Stimulated activated CD8-positive, alpha-beta memory T cell treated with anti-CD3 and anti-CD28 coated beads, Interleukin-7, amount 100 ng/mL, for 48 hours (primary cell): ENCODE measurements around the gene U2AF1.
"Not testable (repeated sequence)": the region's sequence is repeated elsewhere in the genome, so short reads cannot be mapped to it uniquely, and the experiment has no call there.

Experiments
- DNase-seq, 2 donors: peaks; one replicate each; pipeline ENCODE4 v3.0.0-alpha.2; 2020; ENCODE audit warnings: low read depth in 1 of 2; ENCODE audit errors: extremely low read depth in 1 of 2

The U2AF1 gene, protein sequence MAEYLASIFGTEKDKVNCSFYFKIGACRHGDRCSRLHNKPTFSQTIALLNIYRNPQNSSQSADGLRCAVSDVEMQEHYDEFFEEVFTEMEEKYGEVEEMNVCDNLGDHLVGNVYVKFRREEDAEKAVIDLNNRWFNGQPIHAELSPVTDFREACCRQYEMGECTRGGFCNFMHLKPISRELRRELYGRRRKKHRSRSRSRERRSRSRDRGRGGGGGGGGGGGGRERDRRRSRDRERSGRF

DNA sequence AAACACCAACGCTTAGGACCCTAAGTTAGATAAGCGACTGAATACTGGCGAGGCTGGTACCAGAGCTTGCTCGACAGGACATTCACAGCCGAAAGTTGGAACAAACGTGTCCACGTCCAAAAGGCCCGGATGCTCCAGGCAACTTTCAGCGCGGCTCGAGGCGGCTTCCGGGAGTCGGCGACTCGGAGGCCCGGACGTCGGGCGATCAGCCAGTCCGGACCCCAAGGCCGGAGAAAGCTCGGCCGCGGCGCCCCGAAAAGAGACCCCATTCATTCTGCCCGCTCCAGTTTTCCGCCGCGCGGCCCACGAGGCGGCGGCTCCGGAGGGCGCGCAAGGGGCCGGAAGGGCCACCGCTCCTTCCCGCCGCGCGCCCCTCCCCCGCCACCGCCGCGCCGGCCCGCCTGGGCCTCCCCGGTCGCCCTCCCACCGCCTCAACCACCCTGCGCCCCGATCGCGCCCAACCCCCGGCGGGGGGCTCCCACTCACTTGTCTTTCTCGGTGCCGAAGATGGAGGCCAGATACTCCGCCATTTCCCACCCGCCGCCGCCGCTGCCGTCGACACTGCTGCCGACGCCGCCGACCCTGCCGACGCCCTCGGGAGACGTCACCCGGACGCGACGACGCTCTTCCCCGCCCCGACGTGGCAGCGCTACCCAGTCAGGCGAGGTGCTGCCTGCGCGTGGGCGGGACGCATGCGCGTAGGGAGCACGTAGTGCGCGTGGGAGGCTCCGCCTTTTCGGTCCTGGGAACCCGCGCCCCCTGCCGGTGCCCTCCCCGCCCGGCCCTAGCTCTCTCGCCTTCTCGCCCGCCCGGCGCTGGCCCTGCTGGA is at the start of gene U2AF1:
Gene U2AF1 (minus strand): TSS at position 606 of the 829 bp plus-strand sequence. CDS start 76 bp downstream, at position 530.
- peak in 1 of 2 donors; percentile 54 for DNase-seq

DNA sequence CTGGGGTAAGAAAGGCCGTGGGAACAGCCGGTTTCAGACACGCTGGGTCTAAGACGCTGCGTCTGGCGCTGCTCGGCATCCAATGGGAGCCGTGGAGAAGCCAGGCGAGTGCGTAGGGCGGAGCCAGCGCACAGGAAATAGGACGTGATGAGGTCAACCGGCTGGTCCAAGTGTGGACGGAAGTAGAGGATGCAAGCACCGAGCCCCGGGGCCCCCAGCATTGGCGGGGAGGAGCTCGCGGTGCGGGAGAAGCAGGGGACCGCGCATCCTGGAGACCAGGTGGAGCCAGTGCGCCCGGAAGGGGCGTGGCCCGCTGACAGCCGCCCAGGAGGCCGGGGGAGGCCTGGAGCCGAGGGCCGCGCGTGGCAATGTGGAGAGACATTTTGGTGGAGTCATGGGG is 46.2 kb upstream of the U2AF1 start:
- DNase-seq: not testable (repeated sequence)

DNA sequence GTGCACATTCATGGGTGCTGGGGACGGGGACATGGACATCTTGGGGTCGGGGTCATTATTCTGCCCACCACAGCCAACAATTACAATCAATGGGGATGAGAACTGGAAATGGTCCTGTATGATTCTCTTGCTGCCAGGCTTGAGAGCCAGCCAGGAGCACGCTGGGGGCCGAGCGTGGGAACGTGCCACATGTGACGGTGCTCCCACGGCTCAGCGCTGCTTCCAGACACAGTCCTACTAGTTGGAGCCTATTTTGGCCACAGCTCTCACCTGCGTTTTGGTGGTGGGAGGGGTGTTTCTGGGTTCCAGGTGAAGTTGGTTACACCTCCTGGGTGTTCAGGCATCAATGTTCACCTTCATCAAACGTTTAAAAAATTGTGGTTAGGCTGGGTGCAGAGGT is 42.0 kb upstream of the U2AF1 start:
- DNase-seq: not testable (repeated sequence)

DNA sequence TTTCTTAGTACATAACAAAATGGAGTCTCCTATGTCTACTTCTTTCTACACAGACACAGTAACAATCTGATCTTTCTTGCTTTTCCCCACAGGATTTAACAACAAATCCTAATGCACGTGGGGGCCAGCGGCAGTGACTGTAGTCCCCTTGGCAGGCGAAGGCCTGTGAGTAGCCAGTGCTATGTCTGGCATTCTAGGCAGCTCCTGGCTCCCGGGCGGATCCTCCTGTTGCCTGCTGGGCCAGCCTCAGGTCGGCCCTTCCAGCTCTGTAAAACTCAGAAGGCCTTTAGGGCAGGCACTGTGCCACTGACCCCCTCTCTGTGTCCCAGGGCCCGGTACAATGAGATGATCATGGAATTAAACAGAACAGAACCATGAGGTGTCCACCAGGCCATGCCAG is 40.6 kb upstream of the U2AF1 start:
- DNase-seq: not testable (repeated sequence)

DNA sequence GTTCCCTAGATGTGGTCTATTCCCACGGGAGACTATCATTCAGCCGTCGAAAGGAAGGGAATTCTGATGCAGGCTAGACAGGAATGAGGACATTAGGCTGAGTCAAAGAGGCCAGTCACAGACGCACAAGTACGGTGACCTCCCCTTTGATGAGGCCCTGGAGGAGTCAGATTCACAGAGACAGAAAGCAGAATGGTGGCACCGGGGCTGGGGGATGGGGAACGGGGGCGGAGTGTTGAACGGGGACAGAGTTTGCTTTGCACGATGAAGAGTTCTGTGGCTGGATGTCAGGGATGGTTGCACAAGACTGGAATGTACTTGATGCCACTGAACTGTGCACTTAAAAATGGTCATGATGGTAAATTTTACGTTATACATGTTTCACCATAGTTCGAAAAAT is 39.3 kb upstream of the U2AF1 start:
- DNase-seq: not testable (repeated sequence)

DNA sequence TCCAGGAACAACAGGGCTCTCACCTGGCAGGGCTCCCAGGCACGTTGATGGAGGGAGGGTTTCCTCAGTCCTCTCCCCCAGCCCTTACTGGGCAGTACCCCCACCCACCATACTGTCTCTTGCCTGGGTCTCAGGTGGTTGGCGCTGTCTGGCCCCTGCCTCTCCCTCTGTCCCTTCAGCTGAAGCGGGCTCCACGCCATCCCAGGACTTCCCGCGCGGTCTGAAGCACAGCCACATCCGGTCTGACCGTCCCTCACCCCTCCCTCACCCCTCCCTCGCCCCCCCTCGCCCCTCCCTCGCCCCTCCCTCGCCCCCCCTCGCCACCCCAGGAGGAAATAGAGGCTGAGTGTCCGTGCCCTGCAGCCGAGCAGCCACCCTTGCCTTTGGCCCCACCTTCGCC is 34.0 kb upstream of the U2AF1 start:
- DNase-seq: not testable (repeated sequence)

DNA sequence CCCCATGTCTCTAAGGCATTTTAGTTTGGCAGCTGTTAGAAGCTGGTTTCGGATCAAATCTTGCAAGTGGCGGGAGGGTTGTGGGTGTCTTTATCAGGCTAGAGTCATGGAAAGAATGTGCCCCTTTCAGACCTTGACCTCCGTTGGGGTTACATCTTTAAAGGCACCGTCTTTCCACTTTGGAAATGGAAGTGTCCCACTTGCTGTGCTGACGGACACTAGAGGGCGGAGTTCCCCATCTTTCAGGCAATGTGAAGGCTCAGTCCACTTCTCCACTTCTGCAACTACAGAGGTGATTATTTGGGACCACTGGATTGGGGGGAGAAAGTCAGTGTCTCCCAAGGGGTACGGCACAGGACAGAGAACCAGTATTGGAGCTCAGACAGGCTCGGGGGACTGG is 31.6 kb upstream of the U2AF1 start:
- not testable (repeated sequence) for DNase-seq

DNA sequence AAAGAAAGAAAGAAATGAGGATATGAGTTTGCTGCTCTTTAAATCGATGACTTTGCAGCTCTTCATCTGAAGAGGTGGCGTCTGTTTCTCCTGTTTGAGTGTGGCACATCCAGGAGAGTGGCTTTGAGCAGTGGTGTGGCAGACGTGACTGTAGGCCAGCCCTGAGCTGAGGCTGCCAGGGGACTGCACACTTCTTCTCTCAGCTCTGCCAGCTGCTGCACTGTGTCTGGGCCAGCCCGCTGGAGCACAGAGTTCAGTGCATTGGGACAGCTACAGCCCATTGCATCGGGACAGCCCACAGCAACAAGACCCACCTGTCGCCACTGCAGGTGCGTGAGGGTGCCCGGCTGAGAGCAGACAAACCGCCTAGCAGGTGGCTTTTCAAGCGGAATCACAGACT is 27.1 kb upstream of the U2AF1 start:
- DNase-seq: not testable (repeated sequence)

DNA sequence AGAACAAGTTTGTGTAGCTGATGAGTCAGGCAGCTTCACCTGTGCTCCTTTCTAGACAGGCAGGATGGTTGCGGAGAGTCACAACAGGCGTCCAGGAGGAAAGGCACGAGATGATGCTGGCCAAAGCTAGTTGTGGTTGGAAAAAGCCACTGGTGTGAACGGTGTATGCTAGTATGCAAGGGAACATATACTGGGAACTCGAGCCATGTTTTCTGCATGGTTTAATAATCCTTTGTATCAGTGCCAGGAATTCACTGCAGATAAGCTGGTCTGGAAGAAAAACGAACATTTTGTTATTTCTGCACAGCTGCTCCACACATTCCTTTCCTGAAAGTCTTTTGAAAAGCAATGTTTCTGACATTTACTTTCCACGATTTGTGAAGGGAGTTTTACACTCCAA is 22.7 kb upstream of the U2AF1 start:
- not testable (repeated sequence) for DNase-seq

DNA sequence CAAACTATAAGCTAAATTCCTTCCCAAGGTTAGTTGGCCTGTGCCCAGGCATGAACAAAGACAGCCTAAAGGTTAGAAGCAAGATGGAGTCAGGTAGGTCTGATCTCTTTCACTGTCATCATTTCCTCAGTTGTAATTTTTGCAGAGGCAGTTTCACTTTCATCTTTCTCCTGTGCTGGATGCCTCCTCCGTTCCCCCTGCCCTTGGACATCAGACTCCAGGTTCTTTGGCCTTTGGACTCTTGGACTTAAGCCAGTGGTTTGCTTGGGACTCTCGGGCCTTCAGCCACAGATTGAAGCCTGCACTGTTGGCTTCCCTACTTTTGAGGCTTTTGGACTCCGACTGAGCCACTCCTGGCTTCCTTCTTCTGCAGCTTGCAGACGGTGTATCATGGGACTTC is 8.6 kb upstream of the U2AF1 start:
- DNase-seq: not testable (repeated sequence)

DNA sequence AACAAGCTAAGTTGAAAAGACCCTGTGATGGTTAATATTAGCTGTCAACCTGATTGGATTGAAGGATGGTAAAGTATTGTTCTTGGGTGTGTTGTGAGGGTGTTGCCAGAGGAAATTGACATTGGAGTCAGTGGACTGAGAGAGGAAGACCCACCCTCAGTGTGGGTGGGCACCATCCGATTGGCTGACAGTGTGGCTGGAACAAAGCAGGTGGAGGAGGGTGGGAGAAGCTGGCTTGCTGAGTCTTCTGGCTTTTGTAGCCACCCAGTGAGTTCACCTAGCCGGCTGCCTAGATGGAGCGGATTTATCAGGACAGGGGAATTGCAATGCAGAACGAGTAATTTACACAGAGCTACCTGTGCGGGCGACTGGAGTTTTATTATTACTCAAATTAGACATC is 7.1 kb upstream of the U2AF1 start:
- DNase-seq: not testable (repeated sequence)

DNA sequence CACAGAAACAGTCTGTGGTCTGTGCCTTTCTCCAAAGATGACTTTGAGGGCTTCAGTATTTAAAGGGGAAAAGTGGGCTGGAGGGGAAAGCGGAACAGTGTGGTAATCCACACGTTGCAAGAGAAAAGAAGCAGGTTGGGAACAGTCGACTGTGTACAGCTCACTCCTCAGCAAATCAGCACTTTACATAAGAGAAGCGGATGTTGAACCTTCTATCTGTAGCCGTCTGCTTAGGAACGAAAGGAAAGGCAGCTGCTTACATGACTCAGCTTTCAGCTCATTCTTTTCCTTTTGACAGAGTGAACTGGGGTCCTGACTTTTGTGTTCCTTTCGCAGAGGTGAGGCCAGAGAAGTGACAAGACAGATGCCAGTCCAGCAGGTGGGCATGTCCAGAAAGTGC is 1.6 kb upstream of the U2AF1 start:
- not testable (repeated sequence) for DNase-seq

DNA sequence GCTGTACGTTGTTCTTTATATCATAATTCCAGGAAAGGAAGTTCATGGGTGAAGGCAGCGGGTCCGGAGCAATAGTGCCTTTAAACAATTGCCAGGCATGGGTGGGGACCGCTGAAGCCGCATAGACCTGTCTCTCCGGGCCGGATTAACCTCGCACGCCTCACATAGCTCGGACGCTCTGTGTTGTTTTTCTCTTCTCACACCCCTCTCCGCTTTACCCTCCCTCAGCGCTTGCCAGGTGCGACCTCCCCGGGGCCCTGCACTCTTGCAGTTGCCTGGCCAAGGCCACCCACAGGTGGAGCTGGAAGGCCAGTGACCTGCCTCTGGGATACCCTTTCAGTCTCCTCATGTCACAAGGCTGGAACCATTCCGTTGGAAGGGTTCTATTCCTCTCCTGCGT is 807 bp upstream of the U2AF1 start:
- DNase-seq: not testable (repeated sequence)

DNA sequence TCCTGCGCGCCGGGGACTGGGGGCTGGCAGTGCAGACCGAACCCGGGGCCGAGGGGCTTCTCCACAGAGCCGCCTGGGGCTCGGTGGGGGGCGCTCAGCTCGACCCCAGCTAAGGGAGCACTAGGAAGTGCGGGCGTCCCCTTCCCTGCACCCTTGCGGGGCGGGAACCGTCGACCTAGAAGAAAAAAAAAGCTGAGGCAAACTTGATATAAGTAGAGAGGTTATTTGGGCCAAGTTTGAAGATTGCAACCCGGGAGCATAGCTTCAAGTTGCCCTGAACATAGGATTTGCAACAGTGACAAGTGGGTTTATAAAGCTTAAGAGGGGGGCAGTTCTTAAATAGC is 396 bp upstream of the U2AF1 start:
- DNase-seq: not testable (repeated sequence)

DNA sequence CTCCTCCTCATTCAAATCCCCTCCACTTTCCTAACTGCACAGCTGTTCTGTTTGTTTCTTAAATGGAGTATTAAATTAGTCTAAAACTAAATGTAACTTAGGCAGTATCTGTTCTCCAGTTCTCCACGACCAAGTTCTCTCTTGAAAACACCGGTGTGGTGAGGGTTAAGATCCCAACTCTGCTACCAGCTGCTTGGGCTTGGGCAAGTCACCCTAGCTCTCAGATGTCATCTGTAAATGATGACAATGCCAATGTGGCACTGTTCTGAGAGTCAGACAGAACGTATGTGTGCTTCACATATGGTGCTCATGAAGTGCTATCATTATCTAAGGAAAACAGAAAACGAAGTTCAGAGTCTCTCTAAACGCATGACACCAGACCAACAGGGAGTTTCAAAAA is 2.7 kb downstream of the U2AF1 start:
- DNase-seq: not testable (repeated sequence)

DNA sequence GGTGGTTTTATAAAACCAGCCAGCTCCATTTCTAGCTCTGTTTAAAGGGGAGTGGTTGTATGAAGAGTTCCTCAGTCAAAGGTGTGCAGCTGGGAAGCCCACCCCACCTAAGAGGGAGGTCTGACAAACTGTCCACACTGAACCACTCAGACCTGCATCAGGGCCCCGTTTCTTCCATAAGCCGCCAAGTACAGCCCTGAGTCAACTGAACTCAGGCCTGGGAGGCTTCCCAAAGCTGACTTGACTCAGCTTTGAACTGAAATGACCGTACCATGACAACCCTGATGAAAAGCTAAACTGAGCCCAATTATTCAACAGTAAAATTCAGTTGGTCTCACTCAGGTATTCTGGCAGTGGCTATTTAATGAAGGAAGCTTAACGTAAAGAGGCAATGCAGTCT is 5.1 kb downstream of the U2AF1 start:
- not testable (repeated sequence) for DNase-seq

DNA sequence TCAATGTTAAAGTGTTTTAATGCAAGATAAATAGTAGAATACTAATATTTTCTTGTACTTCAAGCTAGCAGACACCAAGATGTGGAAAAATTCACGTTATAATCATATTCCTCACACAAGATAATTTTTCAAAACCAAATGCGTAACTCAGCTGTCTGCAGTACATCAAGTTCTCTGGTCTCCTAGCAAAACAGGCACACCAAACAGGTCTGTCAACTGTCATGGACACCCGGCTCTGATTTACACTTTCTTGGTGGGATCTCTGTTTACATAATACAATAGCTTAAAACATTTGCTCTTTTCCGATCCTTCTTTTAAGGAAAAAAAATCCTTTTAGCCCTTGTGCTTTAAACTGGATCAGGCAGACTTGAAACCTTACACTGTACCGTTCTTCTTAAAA is 5.7 kb downstream of the U2AF1 start:
- DNase-seq: not testable (repeated sequence)

DNA sequence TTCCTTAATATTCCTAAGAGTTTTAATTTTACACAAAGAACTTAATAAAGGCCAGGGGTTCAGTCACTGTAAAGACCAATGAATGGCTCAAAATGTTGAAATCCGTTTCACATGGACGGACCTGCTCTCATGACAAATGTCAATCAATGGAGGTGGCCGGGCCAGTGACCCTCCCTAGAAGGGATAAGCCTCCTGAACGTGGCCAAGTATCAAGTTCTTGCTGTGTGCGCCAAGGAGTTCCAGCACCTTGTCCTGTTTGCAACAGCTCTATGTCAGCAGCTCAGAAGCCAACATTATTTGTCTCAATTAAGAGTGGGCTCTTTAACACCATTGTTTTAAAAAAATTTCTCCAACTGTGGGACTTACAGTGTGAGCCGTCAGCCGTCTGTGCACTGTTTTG is 6.4 kb downstream of the U2AF1 start:
- DNase-seq: not testable (repeated sequence)

DNA sequence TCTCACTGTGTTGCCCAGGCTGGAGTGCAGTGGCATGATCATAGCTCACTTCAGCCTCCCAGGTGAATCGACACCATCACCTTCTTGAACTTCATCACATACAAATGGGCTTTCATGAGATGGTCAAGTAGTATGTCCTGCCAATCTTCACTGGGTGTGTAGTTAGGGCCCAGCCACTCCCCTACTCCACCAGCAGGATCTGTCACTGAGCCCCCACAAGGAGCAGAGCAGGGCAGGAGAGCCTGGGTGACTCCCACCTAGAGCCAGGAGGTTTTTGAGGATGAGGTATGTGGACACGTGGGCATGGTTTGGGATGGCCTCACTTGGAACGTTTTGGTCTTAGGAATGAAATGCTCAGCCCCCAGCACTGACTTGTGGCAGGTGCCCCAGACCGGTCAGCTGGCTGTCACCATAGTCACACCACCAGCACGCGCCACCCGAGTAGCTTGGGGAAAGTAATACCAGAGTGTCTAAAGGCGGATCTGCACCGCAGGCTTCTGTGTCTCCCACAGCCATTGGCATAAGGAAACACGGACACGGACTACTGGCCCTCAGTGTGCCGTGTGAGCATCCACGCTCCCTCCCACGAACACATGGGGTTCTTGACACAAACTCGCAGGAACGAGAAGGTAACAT is 15.3 kb downstream of the U2AF1 start:
- DNase-seq: not testable (repeated sequence)

DNA sequence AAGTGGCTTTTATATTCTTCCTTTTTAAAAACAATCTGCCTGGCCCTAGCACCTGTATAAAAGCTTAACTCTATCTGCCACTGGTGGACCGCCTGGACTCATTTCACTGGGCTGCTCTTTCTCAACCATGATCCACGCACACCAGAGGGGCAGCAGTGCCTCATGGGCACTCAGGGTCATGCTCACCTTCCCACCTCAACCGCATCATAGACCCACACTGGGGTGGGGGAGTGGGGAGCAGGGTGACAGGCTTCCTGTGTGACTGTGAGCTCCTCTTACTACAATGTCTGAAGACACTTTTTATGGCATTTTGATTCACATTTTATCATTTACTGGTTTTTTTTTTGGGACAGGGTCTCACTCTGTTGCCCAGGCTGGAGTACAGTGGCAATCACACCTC is 16.4 kb downstream of the U2AF1 start:
- not testable (repeated sequence) for DNase-seq

DNA sequence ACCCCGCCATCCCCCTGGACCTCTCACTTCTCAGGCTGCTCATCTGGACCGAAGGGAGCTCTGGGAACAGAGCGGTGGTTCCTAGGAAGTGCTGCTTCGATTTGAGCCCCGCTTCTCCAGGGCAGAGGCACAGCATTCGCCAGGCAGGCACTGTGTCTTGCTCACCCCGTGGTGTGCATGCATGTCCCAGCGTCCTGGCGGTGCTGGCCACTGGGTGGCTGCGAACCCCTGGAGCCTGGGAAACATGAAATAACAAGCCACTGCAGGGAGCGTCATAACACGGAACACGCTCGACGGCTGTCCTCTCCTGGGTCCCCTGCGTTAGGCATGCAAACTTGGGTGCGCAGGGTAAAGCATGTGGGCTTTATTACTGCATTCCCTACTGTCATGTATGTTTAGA is 17.9 kb downstream of the U2AF1 start:
- not testable (repeated sequence) for DNase-seq
